Brain microvascular endothelial cell (primary cell): ENCODE data around the gene KRTAP12-3.
"Not testable (repeated sequence)": the region's sequence is repeated elsewhere in the genome, so short reads cannot be mapped to it uniquely, and the experiment has no call there.

Source experiments
- DNase-seq: peaks from one replicate; pipeline ENCODE4 v3.0.0-alpha.2; 2020
- H3K27ac ChIP-seq: fragments of 250-450 bp; sonication (Bioruptor Pico); 2 replicates; pipeline ENCODE4 v1.5.1; 2020; ENCODE audit warnings: mild to moderate bottlenecking, moderate library complexity
- H3K27me3 ChIP-seq: fragments of 250-450 bp; sonication (Bioruptor Pico); replicated peaks from 2 replicates; pipeline ENCODE4 v1.5.1; 2020; ENCODE audit warnings: mild to moderate bottlenecking
- H3K36me3 ChIP-seq: fragments of 250-450 bp; sonication (Bioruptor Pico); replicated peaks from 2 replicates; pipeline ENCODE4 v1.5.1; 2020; ENCODE audit warnings: mild to moderate bottlenecking
- H3K4me3 ChIP-seq: 2 replicates; pipeline ENCODE4 v1.5.1; 2011; ENCODE audit warnings: low read depth, mild to moderate bottlenecking, control low read depth, low read length, moderate library complexity
- in situ Hi-C: cut with HindIII; loops from 2 replicates; pipeline ENCODE4 v1.10.0; 2017; ENCODE audit warnings: low sequenced_read_pairs, low pct_ligation_motif_present
- TF ChIP-seq, protein P1 (sequence below): IDR thresholded peaks from 2 replicates; pipeline ENCODE4 v1.5.1; 2011; ENCODE audit warnings: low read depth, mild to moderate bottlenecking, moderate library complexity, low read length, control low read depth, inconsistent platforms; ENCODE audit errors: missing control alignments

Gene KRTAP12-3

DNA sequence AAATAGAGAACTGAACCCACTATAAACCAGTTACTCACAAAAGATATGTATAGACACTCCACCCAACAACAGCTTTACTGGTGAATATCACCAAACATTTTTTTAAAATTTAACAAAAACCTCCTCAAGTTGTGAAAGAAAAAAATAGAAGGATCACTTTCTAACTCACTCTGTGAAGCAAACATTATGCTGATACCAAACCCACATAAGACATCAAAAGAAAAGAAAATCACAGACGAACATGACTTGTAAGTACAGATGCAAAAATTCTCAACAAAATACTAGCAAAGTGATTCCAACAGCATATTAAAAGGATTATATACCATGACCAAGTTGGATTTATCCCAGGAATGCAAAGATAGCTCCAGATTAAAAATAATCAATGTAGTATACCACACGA is 34.0 kb downstream of the KRTAP12-3 start:
- Histone ChIP-seq H3K4me3 (no peak overlapping the region), H3K36me3 (no peaks in the 10 kb centered on the region), H3K27ac (no peak overlapping the region), H3K27me3 (peaks cover 19% of the 10 kb centered on the region)
- in situ Hi-C loops: no loop called here
- TF ChIP-seq, protein P1, sequence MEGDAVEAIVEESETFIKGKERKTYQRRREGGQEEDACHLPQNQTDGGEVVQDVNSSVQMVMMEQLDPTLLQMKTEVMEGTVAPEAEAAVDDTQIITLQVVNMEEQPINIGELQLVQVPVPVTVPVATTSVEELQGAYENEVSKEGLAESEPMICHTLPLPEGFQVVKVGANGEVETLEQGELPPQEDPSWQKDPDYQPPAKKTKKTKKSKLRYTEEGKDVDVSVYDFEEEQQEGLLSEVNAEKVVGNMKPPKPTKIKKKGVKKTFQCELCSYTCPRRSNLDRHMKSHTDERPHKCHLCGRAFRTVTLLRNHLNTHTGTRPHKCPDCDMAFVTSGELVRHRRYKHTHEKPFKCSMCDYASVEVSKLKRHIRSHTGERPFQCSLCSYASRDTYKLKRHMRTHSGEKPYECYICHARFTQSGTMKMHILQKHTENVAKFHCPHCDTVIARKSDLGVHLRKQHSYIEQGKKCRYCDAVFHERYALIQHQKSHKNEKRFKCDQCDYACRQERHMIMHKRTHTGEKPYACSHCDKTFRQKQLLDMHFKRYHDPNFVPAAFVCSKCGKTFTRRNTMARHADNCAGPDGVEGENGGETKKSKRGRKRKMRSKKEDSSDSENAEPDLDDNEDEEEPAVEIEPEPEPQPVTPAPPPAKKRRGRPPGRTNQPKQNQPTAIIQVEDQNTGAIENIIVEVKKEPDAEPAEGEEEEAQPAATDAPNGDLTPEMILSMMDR: no peak
- no peak for DNase-seq

DNA sequence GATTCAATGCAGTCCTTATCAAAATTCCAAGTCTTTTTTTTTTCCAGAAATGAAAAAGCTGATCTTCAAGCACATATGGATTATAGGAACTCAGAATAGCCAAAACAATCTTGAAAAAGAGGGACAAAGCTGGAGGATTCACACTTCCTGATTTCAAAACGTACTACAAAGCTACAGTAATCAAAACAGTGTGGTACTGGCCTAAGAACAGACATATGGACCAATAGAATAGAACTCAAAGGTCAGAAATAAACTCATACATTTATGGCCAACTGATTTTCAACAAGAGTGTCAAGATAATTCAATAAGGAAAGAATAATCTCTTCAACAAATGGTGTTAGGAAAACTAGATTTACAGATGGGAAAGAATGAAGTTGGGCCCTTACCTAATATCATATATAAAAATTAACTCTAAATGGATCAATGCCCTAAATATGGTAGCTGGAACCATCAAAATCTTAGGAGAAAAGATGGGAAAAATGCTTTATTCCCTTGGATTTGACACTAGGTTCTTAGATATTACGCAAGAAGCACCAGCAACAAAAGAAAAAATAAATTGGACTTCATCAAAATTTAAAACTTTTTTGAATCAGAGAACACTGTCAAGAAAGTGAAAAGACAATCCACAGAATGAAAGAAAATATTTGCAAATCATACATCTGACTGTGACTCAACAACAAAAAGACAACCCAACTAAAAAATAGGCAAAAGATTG is 35.2 kb downstream of the KRTAP12-3 start:
- no peak for DNase-seq
- Histone ChIP-seq H3K4me3 (no peak overlapping the region), H3K27me3 (peaks cover 17% of the 10 kb centered on the region), H3K36me3 (no peaks in the 10 kb centered on the region), H3K27ac (no peak overlapping the region)
- TF ChIP-seq, protein P1: no peak
- in situ Hi-C loops: no loop called here

DNA sequence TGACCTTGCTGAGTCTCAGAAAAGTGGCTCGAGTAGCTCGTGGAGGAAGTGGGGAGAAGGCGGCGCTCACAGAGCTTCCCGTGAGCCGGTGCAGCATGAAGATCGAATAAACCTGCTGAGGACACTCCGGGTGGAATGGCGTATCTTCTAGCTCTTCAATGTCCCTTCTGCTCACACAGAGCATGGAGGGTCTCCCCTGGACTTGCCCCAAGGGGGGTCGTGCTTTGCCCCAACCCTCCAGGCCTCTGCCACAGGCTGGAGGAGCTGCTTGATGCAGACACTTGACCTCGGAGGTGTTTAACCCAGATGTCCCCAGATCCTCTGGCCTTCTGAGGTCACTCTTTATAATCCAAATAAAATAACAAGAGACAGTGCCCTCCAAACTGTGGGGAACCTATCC is 37.0 kb downstream of the KRTAP12-3 start:
- H3K36me3 ChIP-seq: no peaks in the 10 kb centered on the region
- DNase-seq: no peak
- no peak overlapping the region for H3K4me3 ChIP-seq
- TF ChIP-seq, protein P1: no peak
- H3K27ac ChIP-seq: no peak overlapping the region
- in situ Hi-C loops: no loop called here
- H3K27me3 ChIP-seq: peaks cover 27% of the 10 kb centered on the region

DNA sequence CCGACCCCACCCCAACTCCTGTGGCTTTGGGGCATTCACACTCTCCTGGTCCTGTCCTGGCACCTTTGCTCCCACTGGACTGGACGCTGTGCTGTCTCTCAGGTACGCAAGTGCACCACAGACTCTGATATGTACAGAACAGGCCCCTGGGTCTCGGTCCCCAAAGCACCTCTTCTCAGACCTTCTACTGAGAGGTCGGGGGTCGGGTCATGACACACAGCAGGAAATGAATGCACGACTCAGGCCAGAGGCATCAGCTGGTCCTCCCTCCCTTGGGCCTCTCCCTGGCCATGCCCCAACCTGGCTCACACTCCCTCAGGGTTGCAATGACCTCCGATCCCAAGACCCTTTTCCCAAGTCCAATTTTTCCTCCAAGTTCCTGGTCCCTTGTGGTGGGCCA is 37.5 kb downstream of the KRTAP12-3 start:
- peaks cover 31% of the 10 kb centered on the region for H3K27me3 ChIP-seq
- no peak overlapping the region for H3K4me3 ChIP-seq
- no peaks in the 10 kb centered on the region for H3K36me3 ChIP-seq
- DNase-seq: no peak
- TF ChIP-seq, protein P1: no peak
- in situ Hi-C loops: no loop called here
- H3K27ac ChIP-seq: no peak overlapping the region

DNA sequence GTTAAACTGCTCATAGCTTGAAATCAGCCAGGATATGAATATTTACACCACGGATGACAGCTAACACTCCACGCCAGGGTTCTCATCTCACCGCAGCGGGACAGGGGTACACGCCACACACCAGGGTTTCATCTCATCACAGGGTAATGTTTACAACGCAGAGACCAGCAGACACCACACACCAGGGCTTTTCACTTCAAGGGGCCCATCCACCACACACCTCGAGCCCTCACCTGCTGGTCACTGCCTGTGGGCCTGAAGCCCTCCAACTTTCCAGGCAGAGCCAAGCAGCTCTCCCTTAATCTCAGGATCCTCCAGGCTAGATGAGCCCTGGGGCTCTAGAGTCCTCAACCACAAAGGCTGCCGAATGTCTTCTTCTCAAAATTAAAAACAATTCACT is 37.9 kb downstream of the KRTAP12-3 start:
- Histone ChIP-seq H3K36me3 (no peaks in the 10 kb centered on the region), H3K27me3 (peaks cover 35% of the 10 kb centered on the region), H3K4me3 (no peak overlapping the region), H3K27ac (no peak overlapping the region)
- TF ChIP-seq, protein P1: no peak
- DNase-seq: no peak
- in situ Hi-C loops: no loop called here

GRCh38 chr21:44696572-44696971 is 38.8 kb downstream of the KRTAP12-3 start:
- H3K27me3 ChIP-seq: peaks cover 42% of the 10 kb centered on the region
- H3K36me3 ChIP-seq: no peaks in the 10 kb centered on the region
- H3K4me3 ChIP-seq: no peak overlapping the region
- DNase-seq: no peak
- TF ChIP-seq, protein P1: no peak
- H3K27ac ChIP-seq: no peak overlapping the region
- in situ Hi-C loops: no loop called here

GRCh38 chr21:44697172-44697810 is 39.6 kb downstream of the KRTAP12-3 start, which contains the start of gene KRTAP10-12:
TSS of gene KRTAP10-12 (plus strand) at chr21:44697172. CDS start at chr21:44697202, 30 bp downstream.
- DNase-seq, H3K36me3 ChIP-seq, H3K4me3 ChIP-seq, in situ Hi-C loops, H3K27ac ChIP-seq: not testable (repeated sequence)
- peaks cover 45% of the 10 kb centered on the region for H3K27me3 ChIP-seq
